GM21526 (cell line): Measurements from ENCODE around the gene TNRC18.
A peak's percentile ranks its signal among the peaks of the same experiment; 100 is the strongest.

ENCODE experiments used
- ATAC-seq: cut with Tn5 transposase; IDR thresholded peaks from one replicate; pipeline ENCODE4 v1.9.1; 2021; ENCODE audit warnings: moderate library complexity; ENCODE audit not compliant: unreplicated experiment, low FRiP score

TNRC18 gene

DNA sequence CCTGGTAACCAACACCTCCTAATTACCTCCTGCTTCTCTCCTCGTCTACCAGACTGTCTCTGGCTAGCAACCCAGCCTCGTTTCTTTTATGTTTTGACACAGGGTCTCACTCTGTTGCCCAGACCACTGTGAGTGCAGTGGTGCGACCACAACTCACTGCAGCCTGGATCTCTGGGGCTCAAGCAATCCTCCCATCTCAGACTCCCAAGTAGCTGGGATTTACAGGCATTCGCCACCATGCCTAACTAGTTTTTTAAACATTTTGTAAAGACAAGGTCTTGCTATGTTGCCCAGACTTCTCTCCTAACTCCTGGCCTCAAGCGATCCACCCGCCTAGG is 10.2 kb downstream of the TNRC18 start:
- ATAC-seq = no peak

- ATAC-seq = no peak
Measured at GRCh38 chr7:5408777-5409176, 14.9 kb downstream of the TNRC18 start.

- no peak for ATAC-seq
Measured at GRCh38 chr7:5406957-5407945, 16.4 kb downstream of the TNRC18 start.

DNA sequence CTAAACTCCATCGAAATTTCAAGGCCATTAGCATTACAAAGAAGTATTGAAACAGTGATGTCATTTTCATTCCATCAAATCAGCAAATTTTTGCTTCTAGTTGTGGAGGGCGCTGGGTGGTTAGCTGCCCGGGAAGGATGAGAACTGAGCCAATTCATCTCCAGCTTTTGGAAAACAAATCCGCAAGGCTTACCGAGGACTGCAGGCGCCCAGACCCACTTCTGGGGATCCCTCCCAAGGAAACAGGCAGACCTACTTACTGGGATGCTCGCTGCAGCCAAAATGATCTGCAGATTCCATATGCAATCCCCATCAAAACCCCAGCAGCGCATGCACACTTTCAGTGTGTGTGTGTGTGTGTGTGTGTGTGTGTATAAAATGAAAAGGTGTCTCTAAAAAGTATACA is 19.2 kb downstream of the TNRC18 start:
- ATAC-seq = no peak

- ATAC-seq = no peak
Measured at GRCh38 chr7:5403442-5403841, 20.2 kb downstream of the TNRC18 start.

- peak; percentile 14 for ATAC-seq
Measured at GRCh38 chr7:5397736-5398135, 25.9 kb downstream of the TNRC18 start.

DNA sequence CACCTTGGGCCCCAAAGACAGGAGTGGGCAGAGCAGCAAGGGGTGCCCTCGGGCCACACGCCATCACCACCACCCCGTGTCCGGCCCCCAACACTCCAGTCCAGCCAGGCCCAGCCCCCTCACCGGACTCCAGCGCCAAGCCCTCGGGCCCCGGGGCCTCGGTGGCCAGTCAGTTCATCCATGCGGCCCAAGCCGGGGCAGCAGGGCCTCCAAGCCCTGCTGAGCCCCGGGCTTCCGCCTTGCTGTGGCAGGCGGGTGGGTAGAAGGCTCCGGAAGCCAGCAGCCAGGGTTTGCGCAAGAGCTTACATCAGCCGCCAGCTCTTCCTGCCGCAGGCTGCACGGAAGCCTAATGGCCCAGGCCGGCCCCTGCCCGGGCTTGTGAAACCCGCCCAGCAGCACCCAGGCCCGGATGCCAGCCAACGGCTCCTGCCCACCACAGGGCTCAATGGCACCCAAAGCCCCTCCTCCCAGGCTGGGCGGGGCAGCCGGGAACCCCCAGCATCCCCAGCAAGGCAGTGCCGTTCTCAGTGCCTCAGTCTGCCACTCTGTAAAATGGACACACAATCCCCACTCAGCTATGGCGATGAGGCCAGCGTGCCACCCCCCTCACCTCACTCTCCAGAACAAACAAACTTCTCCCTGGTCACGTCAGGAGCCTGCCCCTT is 26.5 kb downstream of the TNRC18 start:
- peak; percentile 65 for ATAC-seq

- ATAC-seq = peak; percentile 44
Measured at GRCh38 chr7:5396542-5396941, 27.1 kb downstream of the TNRC18 start.

DNA sequence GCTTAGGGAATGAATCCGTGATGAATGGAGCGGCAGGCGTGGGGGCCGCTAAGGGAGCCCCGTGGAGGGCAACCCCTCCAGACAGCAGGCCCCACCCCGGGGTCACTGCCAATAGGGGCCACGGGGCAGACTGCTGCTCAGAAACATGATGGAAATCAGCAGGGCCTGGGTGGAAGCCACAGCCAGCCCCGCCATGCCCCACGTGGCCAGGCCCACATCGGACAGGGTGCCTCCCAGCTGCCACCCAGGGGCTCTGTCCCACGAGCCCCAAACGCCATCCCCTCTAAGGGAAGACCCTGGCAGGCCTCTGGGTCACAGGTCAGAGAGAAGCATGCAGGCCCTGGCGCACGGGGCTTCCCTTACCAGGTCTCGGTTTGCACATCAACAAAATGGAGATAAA is 28.4 kb downstream of the TNRC18 start:
- ATAC-seq = no peak

DNA sequence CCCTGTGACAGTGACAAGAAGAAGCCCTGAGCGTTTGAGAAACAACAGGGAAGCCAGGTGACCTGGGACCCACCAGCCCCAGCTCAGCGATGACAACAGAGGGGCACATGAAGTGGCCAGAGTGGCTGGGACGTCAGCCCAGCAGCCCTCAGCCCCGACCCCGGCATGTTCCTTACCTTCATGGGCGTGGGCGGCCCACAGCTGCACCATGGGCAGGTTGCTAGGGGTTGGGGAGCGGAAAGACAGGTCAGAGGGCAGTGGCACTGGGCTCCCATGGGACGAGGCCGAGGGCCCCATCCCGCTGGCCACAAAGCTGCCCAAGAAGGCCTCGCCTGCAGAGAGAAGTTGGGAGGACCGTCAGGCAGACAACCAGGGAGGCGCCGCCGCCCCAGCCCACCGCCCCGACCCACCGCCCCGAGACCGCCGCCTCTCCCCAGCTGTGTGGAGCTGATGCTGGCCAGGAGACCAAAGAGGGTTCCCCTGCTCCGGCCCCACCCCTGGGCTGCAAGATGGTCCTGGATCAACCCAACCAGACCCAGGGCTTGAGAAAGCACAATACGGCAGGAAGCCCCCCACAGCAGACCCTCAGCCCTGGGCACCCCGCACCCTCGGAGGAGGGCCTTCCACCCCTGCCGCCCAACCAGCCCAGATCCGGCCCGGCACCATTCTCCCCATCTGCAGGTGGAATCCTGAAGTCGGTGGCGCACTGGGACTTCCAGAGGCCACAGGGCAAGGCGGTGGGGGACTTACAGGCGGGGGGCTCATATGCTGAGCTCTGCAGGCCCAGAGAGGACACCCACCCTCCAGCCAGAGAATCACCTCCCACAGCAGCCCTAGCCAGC is 29.1 kb downstream of the TNRC18 start:
- ATAC-seq = no peak

DNA sequence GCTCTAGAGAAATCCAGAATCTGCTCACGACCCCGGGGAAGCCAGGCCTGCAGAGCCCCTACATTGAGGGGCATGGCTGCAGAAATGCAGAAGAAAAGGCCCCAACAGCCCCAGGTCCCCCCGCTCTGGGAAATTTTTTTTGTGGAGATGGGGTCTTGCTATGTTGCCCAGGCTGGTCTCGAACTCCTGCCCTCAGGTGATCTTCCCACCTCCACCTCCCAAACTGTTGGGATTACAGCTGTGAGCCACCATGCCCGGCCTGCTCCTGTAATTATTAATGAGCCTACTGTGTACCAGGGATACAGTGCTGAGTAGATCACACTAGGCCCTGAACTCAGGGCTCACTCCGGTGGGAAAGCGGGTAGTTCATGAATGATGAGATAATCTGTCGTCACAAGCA is 29.9 kb downstream of the TNRC18 start:
- no peak for ATAC-seq

DNA sequence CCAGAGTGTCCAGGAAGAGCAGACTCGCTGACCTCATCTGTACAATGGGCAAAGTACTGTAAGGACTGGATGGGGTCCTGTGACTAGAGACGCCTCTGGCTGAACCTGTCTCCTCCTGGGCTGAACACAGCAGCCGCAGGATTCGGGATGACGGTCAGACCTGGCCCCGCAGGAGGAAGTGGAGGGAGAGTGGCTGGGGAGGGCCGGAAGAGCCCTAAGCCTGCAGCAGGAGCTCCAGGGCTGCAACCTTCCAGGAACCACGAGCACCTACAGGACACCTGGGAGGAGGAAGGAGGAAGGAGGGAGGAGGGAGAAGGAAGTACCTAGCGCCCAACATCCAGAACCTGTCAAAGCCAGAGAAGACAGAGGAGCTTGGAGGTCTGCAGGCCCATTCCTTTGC is 30.3 kb downstream of the TNRC18 start:
- no peak for ATAC-seq

DNA sequence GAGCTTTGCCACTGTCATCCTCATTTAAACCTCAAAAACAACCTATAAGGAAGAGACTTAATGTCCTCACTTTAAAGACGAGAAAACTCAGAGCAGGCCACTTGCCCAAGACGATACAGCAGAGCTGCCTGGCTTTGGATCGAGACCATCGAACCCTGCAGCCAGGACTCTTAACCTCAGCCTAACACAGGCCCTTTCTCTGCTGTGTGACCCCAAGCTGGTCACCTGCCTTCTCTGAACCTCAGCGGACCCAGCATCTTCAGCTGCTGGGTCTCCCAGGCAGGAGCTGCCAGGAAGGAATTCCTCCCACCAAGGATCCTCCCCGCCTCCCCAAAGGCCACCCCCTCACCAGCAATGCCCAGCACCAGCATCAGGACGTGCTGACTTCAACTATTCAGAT is 32.7 kb downstream of the TNRC18 start:
- ATAC-seq = no peak

GRCh38 chr7:5388905-5389433 is 34.7 kb downstream of the TNRC18 start:
- ATAC-seq = no peak

- ATAC-seq = no peak
Measured at GRCh38 chr7:5388273-5388901, 35.2 kb downstream of the TNRC18 start.

- ATAC-seq = no peak
Measured at GRCh38 chr7:5387711-5388245, 35.9 kb downstream of the TNRC18 start.

GRCh38 chr7:5384618-5385017 is 39.0 kb downstream of the TNRC18 start:
- no peak for ATAC-seq

- ATAC-seq = no peak
Measured at GRCh38 chr7:5383314-5384098, 40.1 kb downstream of the TNRC18 start.

GRCh38 chr7:5382281-5382892 is 41.2 kb downstream of the TNRC18 start:
- ATAC-seq = no peak
